Fibroblast of skin of abdomen (primary cell): Measurements from ENCODE around the gene CABYR. TPM values are rescaled to one million over a fixed set of nuclear protein-coding genes. Genes with fewer than 3 reads are reported as not detected.

Source experiments
- DNase-seq: peaks from one replicate; pipeline ENCODE4 v3.0.0-alpha.2; 2013
- polyA plus RNA-seq, 2 experiments: library from polyadenylated mRNA; unstranded; fragments of 120-200 nt; gene quantifications; one replicate each; pipeline ENCODE4 v1.2.1, GENCODE V29; 2013; ENCODE audit not compliant: insufficient read length in 2 of 2

The CABYR gene
- polyA plus RNA-seq (2013, experiment 1 of 2; ENCODE audit: insufficient read length), result 7.9 TPM
- polyA plus RNA-seq (2013, experiment 2 of 2; ENCODE audit: insufficient read length), result 8.4 TPM

- peak; percentile 91 for DNase-seq
Observed at GRCh38 chr18:24138789-24139616, at the start of gene CABYR. TSS of gene CABYR (plus strand) at chr18:24139062. CDS start at chr18:24143115, 4,053 bp downstream.

DNA sequence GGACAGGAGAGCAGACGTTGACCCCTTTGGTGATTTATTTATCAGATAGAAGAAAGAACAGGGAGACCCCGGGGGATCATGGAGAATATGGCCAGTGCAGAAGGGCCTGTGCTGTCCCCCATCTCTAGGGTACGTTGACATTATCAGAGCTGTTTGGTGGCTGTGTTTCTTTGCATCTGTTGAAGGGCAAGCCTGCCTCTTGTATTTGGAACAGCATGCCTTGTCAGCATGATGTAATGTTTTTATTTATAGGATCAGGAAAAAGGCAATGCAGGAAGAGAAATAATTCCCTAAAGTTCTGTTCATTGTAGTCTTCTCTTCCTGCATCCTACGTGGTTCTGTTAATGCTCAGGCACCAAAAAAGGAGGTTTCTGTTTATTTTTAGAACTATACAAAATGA lies 49.8 kb upstream of the CABYR start:
- DNase-seq, result no peak

GRCh38 chr18:24089515-24090337 lies 49.1 kb upstream of the CABYR start:
- DNase-seq, result no peak

DNA sequence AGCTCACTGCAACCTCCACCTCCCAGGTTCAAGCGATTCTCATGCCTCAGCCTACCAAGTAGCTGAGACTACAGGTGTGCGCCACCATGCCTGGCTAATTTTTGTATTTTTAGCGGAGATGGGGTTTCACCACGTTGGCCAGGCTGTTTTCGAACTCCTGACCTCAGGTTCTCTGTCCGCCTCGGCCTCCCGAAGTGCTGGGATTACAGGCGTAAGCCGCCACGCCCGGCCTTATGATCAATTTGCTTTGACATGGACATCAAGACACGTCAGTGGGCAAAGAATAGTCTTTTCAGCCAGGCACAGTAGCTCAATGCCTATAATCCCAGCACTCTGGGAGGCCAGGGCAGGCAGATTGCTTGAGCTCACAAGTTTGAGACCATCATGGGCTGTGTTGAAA lies 48.0 kb upstream of the CABYR start:
- no peak for DNase-seq

DNA sequence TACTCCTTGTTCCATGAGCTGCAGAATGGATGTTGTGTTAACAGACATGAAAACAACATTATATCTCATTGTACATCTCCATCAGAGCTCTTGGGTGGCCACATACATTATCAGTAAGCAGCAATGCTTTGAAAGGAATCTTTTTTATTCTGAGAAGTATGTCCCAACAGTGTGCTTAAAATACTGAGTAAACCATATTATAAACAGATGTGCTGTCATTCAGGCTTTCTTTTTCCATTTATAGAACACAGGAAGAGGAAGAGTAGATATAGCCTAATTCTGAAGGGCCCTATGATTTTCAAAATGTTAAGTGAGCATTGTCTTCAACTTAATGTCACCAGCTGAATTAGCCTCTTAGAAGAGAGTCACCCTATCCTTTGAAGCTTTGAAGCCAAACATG lies 44.3 kb upstream of the CABYR start:
- DNase-seq, result no peak

DNA sequence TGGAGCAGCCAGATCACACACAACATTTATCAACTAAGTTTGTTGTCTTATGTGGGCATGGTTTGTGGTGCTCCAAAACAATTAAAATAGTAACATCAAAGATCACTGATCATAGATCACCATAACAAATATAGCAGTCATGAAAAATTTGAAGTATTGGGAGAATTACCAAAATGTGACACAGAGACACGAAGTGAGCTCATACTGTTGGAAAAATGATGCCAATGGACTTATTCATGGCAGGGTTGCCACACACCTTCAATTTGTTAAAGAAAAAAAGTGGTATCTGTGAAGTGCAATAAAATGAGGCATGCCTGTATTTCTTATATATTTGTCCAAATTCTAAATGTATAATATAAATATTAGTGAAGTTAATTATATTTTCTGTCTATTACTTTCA lies 42.9 kb upstream of the CABYR start:
- DNase-seq, result peak; percentile 6

- DNase-seq, result peak; percentile 33
Observed at GRCh38 chr18:24103320-24104021, 35.4 kb upstream of the CABYR start.

- no peak for DNase-seq
Observed at GRCh38 chr18:24104486-24104885, 34.4 kb upstream of the CABYR start.

DNA sequence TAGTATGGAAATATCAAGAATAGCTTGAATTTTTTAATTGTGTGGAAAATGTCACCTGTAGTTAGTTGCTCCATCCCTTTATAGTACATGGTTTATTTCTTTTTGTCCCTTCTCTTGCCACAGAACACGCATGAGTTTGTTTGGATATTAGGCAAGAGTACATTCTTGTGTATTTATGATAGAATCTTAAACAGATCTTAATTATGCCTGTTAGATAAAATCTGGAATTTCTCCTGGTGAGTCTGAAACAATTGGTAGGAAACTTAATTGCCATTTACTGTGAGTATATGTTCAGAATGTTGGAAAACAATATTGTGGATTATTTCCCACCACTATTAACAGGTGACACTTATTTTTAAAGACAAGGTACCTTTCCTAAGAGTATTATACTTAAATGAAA lies 30.2 kb upstream of the CABYR start:
- DNase-seq, result no peak

DNA sequence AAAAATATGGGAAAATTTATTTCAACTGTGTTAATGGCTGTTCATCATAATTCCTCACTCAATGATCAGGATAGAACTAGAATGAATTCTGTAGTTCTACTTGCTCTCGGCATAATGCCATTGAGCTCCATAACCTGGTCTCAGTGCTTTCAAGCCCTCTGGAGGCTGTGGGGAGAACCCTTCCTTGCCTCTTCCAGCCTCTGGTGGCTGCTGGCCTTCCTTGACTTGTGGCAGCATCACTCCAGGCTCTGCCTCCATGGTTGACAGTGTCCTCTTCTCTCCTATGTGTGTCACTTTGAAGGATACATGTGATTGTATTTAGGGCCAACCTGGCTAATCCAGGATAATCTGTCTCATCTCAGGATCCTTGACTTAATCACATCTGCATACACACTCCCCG lies 26.9 kb upstream of the CABYR start:
- no peak for DNase-seq

- no peak for DNase-seq
Observed at GRCh38 chr18:24112464-24112863, 26.4 kb upstream of the CABYR start.

GRCh38 chr18:24112874-24113615 lies 25.8 kb upstream of the CABYR start:
- peak; percentile 24 for DNase-seq

- DNase-seq, result no peak
Observed at GRCh38 chr18:24114924-24115549, 23.8 kb upstream of the CABYR start.

- no peak for DNase-seq
Observed at GRCh38 chr18:24115628-24116027, 23.2 kb upstream of the CABYR start.

- peak; percentile 58 for DNase-seq
Observed at GRCh38 chr18:24118750-24119577, 19.9 kb upstream of the CABYR start.

DNA sequence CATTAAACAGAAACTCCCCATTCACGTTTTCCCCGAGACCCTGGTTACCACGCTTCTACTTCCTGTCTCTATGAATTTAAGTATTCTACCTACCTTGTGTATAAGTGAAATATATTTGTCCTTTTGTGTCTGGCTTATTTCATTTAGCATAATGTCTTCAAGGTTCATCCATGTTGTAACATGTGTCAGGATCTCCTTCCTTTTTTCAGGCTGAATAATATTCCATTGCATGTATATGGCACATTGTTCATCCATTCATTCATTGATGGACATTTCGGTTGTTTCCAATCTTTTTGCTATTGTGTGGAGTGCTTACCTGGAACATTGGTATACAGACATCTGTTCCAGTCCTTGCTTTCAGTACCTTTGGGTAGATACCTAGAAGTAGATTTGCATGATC lies 18.2 kb upstream of the CABYR start:
- no peak for DNase-seq

DNA sequence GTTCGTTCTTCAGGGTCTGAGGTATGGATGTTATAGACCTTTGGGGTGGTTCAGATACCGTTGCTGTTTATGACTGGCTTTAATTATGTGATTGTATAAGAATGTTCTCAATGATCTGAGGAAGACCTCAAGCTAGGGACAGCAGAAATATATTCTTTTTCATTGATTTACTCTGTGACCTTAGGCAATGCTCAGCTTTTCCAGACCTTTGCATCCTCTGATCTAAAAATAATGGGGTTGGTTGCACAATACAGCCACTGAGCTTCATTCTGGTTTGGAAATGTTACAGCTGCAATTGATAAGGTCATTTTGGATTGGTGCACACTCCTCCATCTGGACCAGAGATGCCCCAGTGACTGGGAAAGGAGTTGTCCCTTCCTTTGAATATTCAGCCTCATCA lies 17.2 kb upstream of the CABYR start:
- no peak for DNase-seq

GRCh38 chr18:24126155-24126961 lies 12.5 kb upstream of the CABYR start:
- peak; percentile 64 for DNase-seq

GRCh38 chr18:24127735-24128134 lies 11.1 kb upstream of the CABYR start:
- no peak for DNase-seq

DNA sequence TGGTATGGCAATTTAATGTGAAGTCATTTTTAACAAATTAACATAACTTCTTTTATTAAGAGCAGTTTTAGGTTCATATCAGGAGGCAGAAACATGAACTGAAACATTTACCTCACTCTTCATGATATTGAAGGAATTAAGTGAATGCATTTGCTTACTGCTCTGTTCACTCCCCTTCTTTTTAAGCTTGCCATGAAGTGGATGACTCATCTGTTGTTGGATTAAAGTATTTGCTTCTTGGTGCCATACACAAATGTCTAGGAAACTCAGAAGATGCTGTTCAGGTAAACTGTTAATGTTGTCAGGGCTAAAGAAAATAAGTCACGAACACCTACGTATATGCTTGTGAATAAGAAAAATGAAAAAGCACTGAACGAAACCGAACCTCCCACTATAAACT lies 10.2 kb upstream of the CABYR start:
- no peak for DNase-seq
